HG03520 (cell line): Measurements from ENCODE around the gene METTL1.
"Not testable (repeated sequence)": the region's sequence is repeated elsewhere in the genome, so short reads cannot be mapped to it uniquely, and the experiment has no call there.

Source experiments
- ATAC-seq: cut with Tn5 transposase; IDR thresholded peaks from one replicate; pipeline ENCODE4 v1.9.1; 2021; ENCODE audit warnings: mild to moderate bottlenecking, moderate library complexity; ENCODE audit not compliant: unreplicated experiment

The METTL1 gene

DNA sequence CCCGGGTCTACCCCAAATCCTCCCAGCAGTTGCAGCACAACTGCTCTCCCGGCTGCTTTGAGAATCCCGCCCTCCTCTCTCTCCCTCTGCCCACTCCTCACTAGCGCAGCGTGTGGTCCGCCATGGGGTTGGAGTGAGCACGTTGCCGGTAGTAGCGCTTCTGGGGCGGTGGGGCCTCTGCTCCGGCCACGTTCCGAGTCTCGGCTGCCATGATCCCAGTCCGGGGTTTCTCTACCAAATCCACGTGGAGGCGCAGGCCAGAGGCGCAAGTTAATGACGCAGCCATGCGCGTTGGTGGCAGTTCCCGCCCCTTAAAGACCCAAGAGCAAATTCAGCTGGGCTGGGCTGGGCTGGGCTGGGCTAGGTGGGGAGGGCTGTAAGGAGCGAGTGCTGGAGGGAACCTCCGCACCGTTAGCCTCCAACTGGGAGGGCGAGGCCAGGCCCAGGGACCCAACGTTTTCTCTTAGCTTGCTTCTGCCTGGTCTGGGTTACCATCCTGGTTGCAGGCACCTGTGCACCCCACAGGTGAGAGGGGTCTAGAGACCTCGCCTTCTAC is at the start of gene METTL1:
Gene METTL1 (minus strand): TSS at position 233 of the 556 bp plus-strand sequence. CDS start 22 bp downstream, at position 211.
- ATAC-seq = peak; percentile 78

DNA sequence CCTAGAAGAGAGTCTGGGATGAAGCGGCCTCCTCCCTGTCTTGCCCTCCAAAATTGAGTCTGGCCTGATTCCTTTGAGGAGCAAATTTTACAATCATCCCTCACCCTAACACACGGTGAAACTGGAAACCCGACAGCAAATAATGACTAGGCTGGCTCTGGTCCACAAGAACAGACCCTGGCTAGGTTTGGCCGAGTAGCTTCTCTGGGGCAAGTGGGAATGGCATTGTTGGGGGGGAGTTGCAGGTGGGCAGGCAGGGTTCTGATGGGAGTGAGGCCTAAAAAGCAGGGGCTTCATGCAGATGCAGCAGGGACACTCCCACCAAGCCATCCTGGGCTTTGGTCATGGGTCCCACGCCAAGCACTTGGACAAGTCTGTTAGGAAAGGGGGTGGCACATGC is 49.1 kb upstream of the METTL1 start:
- ATAC-seq = not testable (repeated sequence)

- ATAC-seq = not testable (repeated sequence)
Measured at GRCh38 chr12:57820119-57820518, 48.2 kb upstream of the METTL1 start.

- not testable (repeated sequence) for ATAC-seq
Measured at GRCh38 chr12:57817990-57818331, 46.1 kb upstream of the METTL1 start.

GRCh38 chr12:57817261-57817989 is 45.5 kb upstream of the METTL1 start:
- ATAC-seq = no peak

DNA sequence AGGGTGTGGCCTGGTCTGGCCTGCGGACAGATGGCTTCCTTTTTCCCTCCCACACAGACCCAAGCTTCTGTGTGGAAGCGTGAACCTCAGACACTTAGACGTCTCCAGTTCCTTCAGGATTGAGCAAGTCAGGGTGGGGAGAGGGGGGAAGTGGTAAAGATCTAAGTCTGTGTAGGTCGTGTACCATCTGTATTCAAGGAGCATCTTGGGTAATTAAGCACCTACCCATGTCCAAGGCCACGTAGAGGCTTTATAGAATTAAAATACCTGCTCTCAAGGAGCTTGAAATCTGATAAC is 44.9 kb upstream of the METTL1 start:
- ATAC-seq = no peak

DNA sequence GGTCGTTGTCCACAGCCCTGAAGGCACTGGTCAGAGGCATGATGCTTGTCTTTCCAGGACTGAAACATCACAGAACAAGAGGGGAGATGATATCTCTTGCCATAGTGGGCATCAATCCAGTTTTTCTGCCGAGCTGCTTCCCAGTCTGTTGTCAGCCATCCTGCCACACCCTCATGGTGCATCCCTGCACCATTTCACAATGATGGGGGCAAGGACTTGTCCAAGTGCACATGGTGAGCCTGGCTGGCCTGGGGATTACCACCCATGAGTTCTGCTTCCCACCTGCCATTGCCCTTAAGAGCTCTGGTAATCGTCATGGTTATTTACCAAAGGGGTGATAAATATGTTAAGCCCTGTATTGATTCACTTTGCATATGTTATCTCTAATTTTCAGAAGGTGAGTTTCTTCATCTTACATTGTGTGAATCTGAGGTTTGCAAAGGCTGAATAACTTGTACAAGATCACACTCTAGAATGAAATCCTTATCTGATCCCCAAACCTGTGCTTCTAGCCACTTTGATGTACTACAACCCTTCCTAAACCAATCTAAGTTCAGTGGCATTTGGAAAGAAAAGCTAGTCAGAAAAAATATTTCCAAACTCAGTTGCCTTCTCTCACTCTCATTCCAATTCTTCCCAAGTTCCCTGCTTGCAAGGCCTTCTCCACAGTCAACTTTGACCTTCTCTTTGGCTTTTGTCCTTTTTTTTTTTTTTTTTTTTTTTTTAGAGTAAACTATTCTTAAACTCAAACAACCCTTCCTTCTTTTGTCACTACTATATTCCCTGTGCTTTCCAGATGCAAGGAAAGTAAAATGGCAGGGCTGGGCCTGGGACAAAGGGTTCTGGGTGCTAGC is 44.3 kb upstream of the METTL1 start:
- no peak for ATAC-seq

GRCh38 chr12:57815177-57816000 is 43.5 kb upstream of the METTL1 start:
- ATAC-seq = no peak

GRCh38 chr12:57813971-57814772 is 42.3 kb upstream of the METTL1 start:
- no peak for ATAC-seq

- no peak for ATAC-seq
Measured at GRCh38 chr12:57813111-57813970, 41.4 kb upstream of the METTL1 start.

DNA sequence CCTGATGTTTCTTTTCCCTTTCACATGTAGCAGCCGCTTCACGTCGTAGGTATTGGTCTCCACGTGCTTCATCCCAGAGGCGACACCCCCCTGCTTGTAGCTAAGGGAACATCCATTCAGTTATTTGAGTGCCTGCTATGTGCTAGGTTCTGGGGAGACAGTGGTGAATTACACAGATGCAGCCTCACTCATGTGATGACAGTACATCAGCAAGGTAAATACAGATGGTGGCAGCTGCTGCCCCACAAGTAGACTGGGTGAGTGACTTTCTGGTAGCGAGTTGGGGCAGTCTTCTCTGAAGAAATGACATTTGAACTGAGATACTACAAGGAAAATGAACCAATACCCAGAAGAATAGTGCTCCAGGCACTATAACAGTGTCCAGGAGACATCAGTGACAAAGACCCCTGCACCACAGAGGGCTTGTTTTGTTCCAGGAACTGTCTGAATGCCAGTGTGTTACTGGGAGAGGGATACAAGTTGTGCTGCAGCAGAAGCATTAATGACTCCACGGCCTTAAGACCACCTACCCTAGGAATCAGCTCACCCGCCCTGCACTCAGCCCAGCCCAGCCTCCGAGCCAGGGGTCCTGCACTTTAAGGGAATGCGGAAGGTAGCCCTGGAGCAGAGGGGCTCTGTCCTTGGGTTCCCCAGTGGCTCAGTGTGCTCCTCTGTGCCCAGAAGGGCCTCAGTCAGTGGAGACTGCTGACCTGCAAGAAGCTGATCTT is 39.3 kb upstream of the METTL1 start:
- ATAC-seq = no peak

DNA sequence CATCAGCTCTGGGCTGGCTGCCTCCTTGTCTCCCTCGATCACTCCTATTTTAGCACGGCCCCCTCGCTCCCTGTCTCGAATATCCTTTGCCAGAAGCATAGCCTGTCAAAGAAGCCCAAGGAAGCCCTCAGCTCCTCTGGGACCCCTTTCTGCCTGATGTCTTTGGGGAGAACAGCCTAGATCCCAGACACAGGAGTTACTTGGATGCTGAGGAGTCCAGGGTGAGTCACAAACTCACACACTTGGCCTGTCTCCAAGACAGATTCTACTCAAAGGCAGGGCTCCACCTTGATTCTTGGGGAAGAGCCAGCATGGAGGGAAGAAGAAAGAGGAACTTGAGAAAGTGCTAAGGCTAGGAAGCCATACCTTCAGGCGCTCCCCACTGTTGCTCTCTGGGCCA is 38.5 kb upstream of the METTL1 start:
- no peak for ATAC-seq

- no peak for ATAC-seq
Measured at GRCh38 chr12:57809425-57809824, 37.5 kb upstream of the METTL1 start.

GRCh38 chr12:57808351-57808750 is 36.4 kb upstream of the METTL1 start:
- ATAC-seq = no peak

DNA sequence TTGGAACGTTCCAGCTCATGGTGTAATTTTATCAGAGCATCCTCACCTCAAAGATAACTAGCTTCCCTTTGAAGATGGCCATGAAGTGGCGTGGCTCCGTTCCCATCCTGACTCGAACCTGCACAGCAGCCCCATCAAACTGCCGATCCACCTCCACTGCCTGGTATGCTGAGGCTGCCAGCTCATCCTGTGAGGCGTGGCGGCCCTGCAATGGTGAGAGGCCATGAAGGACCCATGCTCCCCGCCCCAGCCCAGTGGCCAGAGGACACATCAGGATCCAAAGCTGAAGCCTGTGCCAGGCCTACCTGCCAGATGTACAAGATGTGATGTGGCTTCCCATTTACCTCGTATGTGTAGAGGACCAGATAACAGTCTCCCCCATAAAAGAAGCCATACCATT is 35.4 kb upstream of the METTL1 start:
- no peak for ATAC-seq

DNA sequence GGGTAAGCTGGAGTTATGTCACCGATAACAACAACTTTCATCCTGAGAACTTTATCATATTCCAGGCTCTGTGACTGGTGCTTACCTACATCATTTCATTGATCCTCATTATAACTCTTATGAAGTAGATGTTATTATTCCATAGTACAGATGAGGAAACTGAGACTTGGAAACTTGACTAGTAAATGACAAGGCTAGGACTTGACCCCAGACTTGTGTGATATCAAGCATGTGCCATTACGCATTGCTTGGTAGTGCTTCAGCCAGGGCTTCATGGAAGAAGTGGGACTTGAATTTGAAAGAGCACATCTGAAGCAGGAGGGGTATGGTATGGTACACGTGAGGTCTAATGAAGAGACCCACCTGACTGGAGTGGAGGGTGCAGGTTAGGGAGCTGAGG is 34.8 kb upstream of the METTL1 start:
- ATAC-seq = no peak

DNA sequence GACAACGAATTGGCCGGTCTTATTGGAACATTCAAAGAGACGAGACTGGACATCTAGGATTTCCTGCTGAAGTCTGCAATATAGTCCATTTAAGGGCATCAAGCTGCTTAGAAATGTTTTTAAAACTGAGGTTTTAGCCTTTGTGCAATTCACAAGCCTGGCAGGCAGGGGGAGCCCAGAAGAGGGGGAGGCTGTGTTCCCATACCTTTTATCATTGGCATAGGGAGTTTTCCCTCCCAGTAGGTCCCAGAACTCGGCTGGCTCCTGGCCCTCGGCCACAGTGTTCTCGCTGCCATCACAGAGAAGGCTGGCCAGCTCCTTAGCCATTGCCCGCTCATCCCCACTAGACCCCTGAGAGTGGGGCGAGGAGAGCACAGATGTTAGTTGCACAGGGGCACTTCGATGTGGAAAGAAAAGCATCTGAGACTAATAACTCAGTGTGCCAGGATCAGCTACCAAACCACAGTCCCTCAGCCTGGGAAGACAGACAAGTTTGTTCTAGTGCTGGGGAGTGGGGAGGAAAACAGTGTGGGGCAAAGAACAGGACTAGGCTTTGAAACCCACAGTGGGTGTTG is 31.5 kb upstream of the METTL1 start:
- ATAC-seq = no peak

DNA sequence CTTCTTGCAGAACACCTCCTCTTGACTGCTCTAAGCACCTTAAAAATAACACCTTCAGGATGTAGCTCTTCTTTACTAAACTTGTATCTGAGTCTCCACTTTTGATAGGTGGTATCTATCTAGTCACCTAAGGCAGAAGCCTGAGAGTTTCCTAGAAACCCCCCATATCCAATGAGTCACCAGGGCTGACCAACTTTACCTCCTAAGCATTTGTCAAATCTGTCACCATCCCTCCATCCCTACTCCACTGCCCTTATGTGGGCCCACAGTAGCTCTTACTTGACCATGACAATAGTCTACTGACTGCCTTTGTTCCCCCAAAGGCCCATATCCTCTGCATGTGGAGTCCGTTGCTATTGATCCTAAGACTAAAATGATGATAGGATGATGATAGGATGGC is 30.7 kb upstream of the METTL1 start:
- ATAC-seq = no peak

GRCh38 chr12:57800965-57801364 is 29.1 kb upstream of the METTL1 start:
- ATAC-seq = no peak
